ENCODE measurements around the gene ACOT12.

GRCh38 chr5:81393783-81394718, at the start of gene ACOT12:
- no peak for TF ChIP-seq ESRRG (CRISPR knock-in tag; IDR thresholded peaks at IDR 0.05)
- no peak for TF ChIP-seq ZNF565 (CRISPR knock-in tag; conservative IDR thresholded peaks at IDR 0.05; ENCODE audit: low read depth)
- TF ChIP-seq ZFP3 (CRISPR knock-in tag; IDR thresholded peaks at IDR 0.05), result no peak
- no peak for TF ChIP-seq CSDC2 (CRISPR knock-in tag; IDR thresholded peaks at IDR 0.05)
- no peak for TF ChIP-seq OSR1 (CRISPR knock-in tag; IDR thresholded peaks at IDR 0.05)
- TF ChIP-seq PPARA (CRISPR knock-in tag; IDR thresholded peaks at IDR 0.05; ENCODE audit: borderline replicate concordance), result no peak
- TF ChIP-seq GLIS3 (CRISPR knock-in tag; IDR thresholded peaks at IDR 0.05), result no peak
- no peak for TF ChIP-seq TCF4 (CRISPR knock-in tag; IDR thresholded peaks at IDR 0.05; ENCODE audit: borderline replicate concordance)
- no peak for TF ChIP-seq ZFP30 (CRISPR knock-in tag; IDR thresholded peaks at IDR 0.05)
- TF ChIP-seq, protein P1, sequence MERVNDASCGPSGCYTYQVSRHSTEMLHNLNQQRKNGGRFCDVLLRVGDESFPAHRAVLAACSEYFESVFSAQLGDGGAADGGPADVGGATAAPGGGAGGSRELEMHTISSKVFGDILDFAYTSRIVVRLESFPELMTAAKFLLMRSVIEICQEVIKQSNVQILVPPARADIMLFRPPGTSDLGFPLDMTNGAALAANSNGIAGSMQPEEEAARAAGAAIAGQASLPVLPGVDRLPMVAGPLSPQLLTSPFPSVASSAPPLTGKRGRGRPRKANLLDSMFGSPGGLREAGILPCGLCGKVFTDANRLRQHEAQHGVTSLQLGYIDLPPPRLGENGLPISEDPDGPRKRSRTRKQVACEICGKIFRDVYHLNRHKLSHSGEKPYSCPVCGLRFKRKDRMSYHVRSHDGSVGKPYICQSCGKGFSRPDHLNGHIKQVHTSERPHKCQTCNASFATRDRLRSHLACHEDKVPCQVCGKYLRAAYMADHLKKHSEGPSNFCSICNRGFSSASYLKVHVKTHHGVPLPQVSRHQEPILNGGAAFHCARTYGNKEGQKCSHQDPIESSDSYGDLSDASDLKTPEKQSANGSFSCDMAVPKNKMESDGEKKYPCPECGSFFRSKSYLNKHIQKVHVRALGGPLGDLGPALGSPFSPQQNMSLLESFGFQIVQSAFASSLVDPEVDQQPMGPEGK (CRISPR knock-in tag; IDR thresholded peaks at IDR 0.05; ENCODE audit: borderline replicate concordance), result no peak
- no peak for TF ChIP-seq BACH2 (CRISPR knock-in tag; IDR thresholded peaks at IDR 0.05; ENCODE audit: borderline replicate concordance)
- TF ChIP-seq, protein P2, sequence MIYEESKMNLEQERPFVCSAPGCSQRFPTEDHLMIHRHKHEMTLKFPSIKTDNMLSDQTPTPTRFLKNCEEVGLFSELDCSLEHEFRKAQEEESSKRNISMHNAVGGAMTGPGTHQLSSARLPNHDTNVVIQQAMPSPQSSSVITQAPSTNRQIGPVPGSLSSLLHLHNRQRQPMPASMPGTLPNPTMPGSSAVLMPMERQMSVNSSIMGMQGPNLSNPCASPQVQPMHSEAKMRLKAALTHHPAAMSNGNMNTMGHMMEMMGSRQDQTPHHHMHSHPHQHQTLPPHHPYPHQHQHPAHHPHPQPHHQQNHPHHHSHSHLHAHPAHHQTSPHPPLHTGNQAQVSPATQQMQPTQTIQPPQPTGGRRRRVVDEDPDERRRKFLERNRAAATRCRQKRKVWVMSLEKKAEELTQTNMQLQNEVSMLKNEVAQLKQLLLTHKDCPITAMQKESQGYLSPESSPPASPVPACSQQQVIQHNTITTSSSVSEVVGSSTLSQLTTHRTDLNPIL (CRISPR knock-in tag; IDR thresholded peaks at IDR 0.05; ENCODE audit: low read depth), result no peak
- TF ChIP-seq RARB (CRISPR knock-in tag; IDR thresholded peaks at IDR 0.05), result no peak
- no peak for TF ChIP-seq SNAI2 (CRISPR knock-in tag; IDR thresholded peaks at IDR 0.05)

All from SK-N-SH treated with all-trans-retinoic acid at 6 μM for 48 hours (cell line).